ENCODE measurements around the gene SLC44A1. TPM values are rescaled to one million over a fixed set of nuclear protein-coding genes. Genes with fewer than 3 reads are reported as not detected.

SLC44A1 gene
- total RNA-seq, 1 donor from 2014 or later = 42.7 TPM

DNA sequence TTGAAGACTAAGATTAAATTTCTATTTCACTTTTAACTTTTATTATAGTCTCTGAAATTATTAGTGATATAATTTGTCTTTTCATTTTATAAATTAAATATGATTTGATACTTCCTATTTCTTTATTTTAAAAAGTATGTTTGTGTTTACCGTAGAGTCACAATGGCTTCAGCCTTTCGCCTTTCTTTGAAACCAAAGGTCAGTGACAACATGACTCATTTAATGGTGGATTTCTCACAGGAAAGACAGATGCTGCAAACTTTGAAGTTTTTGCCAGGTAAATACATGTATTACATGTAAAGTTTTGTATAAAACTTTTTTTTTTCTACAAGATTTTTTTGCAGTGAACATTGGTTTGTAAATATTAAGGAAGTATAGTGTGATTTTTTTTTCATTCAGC lies 239.8 kb downstream of the SLC44A1 start:
- no peak for DNase-seq

DNA sequence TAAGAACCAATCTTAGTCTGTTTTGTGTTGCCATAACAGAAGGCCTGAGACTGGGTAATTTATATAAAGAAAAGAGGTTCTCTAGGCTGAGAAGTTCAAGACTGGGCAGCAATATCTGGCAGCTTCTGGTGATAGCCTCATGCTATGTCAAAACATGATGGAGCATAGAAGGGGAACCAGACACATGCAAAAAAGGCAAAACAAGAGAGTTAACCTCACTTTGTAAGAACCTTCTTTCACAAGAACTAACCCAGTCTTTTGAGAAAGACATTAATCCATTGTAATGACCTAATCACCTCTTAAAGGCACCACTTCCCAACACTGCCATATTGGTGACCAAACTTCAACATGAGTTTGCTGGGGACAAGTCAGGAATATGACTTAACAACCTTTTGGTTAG lies 240.7 kb downstream of the SLC44A1 start:
- DNase-seq = no peak

Other genes starting within 250 kb of the SLC44A1 start
- 3.1 and 4.4 TPM in 2 replicates for gene FSD1L, start 203.4 kb downstream of the SLC44A1 start, total RNA-seq